Measurements from ENCODE around the gene SBSN. TPM values are rescaled to one million over a fixed set of nuclear protein-coding genes. Genes with fewer than 3 reads are reported as not detected.
A peak's percentile ranks its signal among the peaks of the same experiment; 100 is the strongest.

The SBSN gene
- total and polyA plus RNA-seq, 12 donors = 0.20 TPM; not detected in 11

DNA sequence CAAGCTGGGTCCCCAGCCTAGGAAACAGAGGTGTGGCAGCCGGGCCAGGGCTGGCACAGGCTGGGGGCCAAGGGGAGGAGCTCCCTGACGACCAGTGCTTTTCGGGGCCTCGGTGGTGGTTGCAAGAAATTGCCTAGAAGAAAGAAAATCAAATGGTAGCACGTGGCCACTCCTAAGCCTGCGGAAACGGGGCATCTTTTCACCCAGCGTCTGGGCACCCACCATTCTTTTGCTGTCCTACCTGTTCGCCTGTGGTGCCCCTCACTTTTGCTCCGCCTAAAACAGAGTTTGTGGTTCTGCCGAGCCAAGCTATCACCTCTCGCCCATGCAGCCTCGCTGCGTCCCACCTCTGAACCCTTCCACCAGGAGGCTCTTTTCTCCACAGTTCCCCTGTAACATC is 30.7 kb downstream of the SBSN start:
- Histone ChIP-seq H3K9me3 (no peaks in the 10 kb centered on the region), H3K36me3 (no peaks in the 10 kb centered on the region), H3K4me3 (no peak overlapping the region), H3K4me1 (peaks cover 0 to 8% (median 3%) of the 10 kb centered on the region in 9 donors), H3K27me3 (peaks cover 0 to 3% (median 0%) of the 10 kb centered on the region in 7 donors), H3K27ac (no peak overlapping the region)
- TF ChIP-seq CTCF (IDR thresholded peaks at IDR 0.05) = no peak
- intact Hi-C loops (cut with DNase I) = loop anchor here in 3 of 10 donors (2.0 to 10.0 kb wide), 3 partner anchors 143 to 223 kb away; partner anchors contain the start of gene FFAR3 (in 1 of the 3)
- 82 to 84% methylated on average over 14 of the region's 14 CpGs for WGBS, 2 donors
- ATAC-seq = no peak
- DNase-seq = no peak

DNA sequence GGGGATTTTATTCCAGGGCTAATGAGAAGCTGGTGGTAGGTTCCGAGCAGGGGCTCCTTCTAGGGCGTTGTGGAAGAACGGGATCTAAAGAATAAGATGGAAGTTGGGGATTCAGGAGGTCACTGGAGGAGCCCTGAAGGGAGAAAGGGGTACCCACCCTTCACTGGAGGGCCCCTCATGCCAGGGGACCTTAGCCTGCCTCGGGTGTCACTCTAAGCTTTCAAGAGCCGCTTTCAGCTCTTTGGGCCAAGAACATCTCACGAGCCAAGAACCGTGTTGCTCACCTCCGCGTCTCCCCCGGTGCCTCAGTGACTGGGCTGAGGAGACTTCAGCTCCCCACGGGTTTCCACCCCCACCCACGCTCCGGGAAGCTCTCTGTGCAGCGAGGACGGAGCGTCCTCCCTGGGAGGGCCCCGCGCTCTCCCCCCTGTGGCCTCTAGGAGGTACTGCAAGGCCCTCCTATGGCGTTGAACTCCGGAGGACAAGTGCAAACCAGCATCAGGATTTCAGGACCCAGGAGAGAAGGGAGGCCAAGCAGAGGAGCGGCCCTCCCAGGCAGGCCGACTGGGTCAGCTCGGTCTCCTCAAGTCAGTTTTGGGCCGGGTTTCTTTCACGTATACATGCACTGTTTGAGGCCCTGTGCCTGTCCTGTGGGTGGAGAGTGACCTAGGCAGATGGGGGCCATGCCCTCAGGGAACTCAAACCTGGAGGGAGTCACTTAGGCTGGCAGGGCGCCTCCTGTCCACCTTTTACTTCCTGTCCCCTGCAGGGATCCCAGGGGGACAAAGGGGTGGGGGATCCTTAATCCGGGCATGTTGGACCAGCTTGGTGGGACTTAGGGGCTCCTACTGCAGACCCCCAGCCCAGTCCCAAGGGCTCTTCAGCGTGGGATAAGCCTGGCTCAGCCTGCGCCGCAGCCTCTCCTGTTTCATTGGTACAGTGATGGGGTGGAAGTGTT is 32.7 kb downstream of the SBSN start:
- ATAC-seq (peak; percentile 77 to 93 (median 89)), DNase-seq (peak; percentile 57 to 65)
- Histone ChIP-seq H3K9me3 (no peaks in the 10 kb centered on the region), H3K4me1 (peaks cover 0 to 8% (median 3%) of the 10 kb centered on the region in 9 donors), H3K27ac (no peak overlapping the region), H3K4me3 (no peak overlapping the region), H3K27me3 (peaks cover 0 to 11% (median 8%) of the 10 kb centered on the region in 7 donors), H3K36me3 (no peaks in the 10 kb centered on the region)
- intact Hi-C loops (cut with DNase I) = loop anchor here in 8 of 10 donors (1.0 to 10.0 kb wide), 5 partner anchors 141 to 221 kb away; partner anchors contain the start of gene FFAR3 (in 1 of the 8)
- 25 to 26% methylated on average over 30 of the region's 30 CpGs for WGBS, 2 donors
- peak; percentile 93 to 99 (median 98) for TF ChIP-seq CTCF (IDR thresholded peaks at IDR 0.05)

DNA sequence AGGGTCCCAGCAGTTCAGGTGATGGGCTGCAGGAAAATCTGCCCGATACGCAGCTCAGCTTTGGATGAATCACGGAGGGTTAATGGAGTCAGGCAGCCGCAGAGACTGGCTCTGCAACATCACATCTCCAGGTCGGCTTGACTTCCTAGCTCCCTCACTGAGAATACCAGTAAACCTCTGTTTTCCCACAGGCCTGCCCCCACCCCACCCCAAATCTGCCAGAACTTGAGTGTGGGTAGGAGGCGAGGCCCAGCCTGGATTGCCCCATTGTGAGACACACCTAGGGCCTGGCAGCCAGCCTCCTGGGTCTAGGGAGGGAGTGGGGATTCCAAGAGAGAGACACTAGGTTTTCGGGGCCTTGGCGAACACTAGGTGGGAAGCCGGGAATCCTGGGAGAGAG is 34.1 kb downstream of the SBSN start:
- Histone ChIP-seq H3K4me1 (peaks cover 0 to 8% (median 3%) of the 10 kb centered on the region in 9 donors), H3K36me3 (no peaks in the 10 kb centered on the region), H3K27ac (no peak overlapping the region), H3K4me3 (no peak overlapping the region), H3K27me3 (peaks cover 0 to 24% (median 8%) of the 10 kb centered on the region in 7 donors), H3K9me3 (no peaks in the 10 kb centered on the region)
- ATAC-seq = no peak
- no peak for TF ChIP-seq CTCF (IDR thresholded peaks at IDR 0.05)
- no peak for DNase-seq
- intact Hi-C loops (cut with DNase I) = loop anchor here in 6 of 10 donors (2.0 to 10.0 kb wide), 4 partner anchors 139 to 219 kb away; partner anchors contain the start of gene FFAR3 (in 1 of the 6)
- 90 to 94% methylated on average over 9 of the region's 9 CpGs for WGBS, 2 donors

- no peaks in the 10 kb centered on the region for H3K9me3 ChIP-seq
- H3K27me3 ChIP-seq = peaks cover 0 to 34% (median 14%) of the 10 kb centered on the region in 7 donors
- WGBS, 2 donors = 88 to 92% methylated on average over 9 of the region's 9 CpGs
- ATAC-seq (no peak), DNase-seq (no peak)
- H3K4me1 ChIP-seq = peaks cover 0 to 8% (median 3%) of the 10 kb centered on the region in 9 donors
- no peak overlapping the region for H3K4me3 ChIP-seq
- H3K27ac ChIP-seq = no peak overlapping the region
- TF ChIP-seq CTCF (IDR thresholded peaks at IDR 0.05) = no peak
- no peaks in the 10 kb centered on the region for H3K36me3 ChIP-seq
- intact Hi-C loops (cut with DNase I) = loop anchor here in 3 of 10 donors (5.0 to 10.0 kb wide), 3 partner anchors 137 to 217 kb away; partner anchors contain the start of gene FFAR3 (in 1 of the 3)
Measured at GRCh38 chr19:35491836-35492360, 36.2 kb downstream of the SBSN start.
